Effector memory CD8-positive, alpha-beta T cell (primary cell): ENCODE data around the gene TSG101.

ENCODE experiments used
- ATAC-seq: fragments of 150-1000 bp; cut with Tn5 transposase; replicated peaks from 2 replicates; pipeline ENCODE4 v1.10.0; 2021; ENCODE audit warnings: mild to moderate bottlenecking, moderate library complexity
- DNase-seq, 3 experiments: peaks; one replicate each; pipeline ENCODE4 v3.0.0; 2021
- H3K27ac Mint-ChIP-seq, 2 donors: one replicate each; pipeline ENCODE4 v1.8.0; 2022; ENCODE audit warnings: mild to moderate bottlenecking in 2 of 2, mixed read lengths in 2 of 2, moderate library complexity in 2 of 2
- H3K27me3 Mint-ChIP-seq, 2 donors: one replicate each; pipeline ENCODE4 v1.8.0; 2022; ENCODE audit warnings: mixed read lengths in 2 of 2
- H3K36me3 Mint-ChIP-seq: one replicate; pipeline ENCODE4 v1.8.0; 2022; ENCODE audit warnings: mild to moderate bottlenecking, moderate library complexity, mixed read lengths; ENCODE audit not compliant: insufficient read depth
- H3K4me1 Mint-ChIP-seq, 2 donors: one replicate each; pipeline ENCODE4 v1.8.0; 2022; ENCODE audit warnings: low read depth in 2 of 2, mixed read lengths in 2 of 2
- H3K4me3 Mint-ChIP-seq, 2 donors: one replicate each; pipeline ENCODE4 v1.8.0; 2022; ENCODE audit warnings: mild to moderate bottlenecking in 2 of 2, mixed read lengths in 2 of 2, moderate library complexity in 2 of 2
- H3K9me3 Mint-ChIP-seq, 2 donors: one replicate each; pipeline ENCODE4 v1.8.0; 2022; ENCODE audit warnings: mixed read lengths in 2 of 2

The TSG101 gene

GRCh38 chr11:18438691-18439090, 88.1 kb downstream of the TSG101 start:
- no peak overlapping the region for H3K4me3 Mint-ChIP-seq
- H3K36me3 Mint-ChIP-seq: no peaks in the 10 kb centered on the region
- no peaks in the 10 kb centered on the region for H3K9me3 Mint-ChIP-seq
- no peak for DNase-seq
- no peaks in the 10 kb centered on the region for H3K4me1 Mint-ChIP-seq
- H3K27me3 Mint-ChIP-seq: no peaks in the 10 kb centered on the region
- no peak overlapping the region for H3K27ac Mint-ChIP-seq
- no peak for ATAC-seq
